Measurements from ENCODE around the gene RTP2.

GRCh38 chr3:187737368-187738070 lies 35.2 kb upstream of the RTP2 start:
- no peak for TF ChIP-seq EZH2 (IDR thresholded peaks at IDR 0.05)
- TF ChIP-seq POLR2AphosphoS5 (IDR thresholded peaks at IDR 0.05; ENCODE audit: borderline replicate concordance, low read depth, low read length) = no peak; the same call in 1 of the 2 replicates

All from SK-N-MC (cell line).